ENCODE data around the gene MOGAT3.

DNA sequence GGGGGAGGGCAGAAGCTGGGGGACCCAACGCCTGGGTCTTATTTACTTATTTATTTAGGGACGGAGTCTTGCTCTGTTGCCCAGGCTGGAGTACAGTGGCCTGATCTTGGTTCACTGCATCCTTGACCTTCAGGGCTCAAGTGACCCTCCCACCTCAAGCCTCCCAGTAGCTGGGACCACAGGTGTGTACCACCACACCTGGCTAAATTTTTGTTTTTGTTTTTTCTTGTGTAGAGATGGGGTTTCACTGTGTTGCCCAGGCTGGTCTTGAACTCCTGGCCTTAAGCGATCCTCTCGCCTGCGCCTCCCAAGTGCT is 1.7 kb upstream of the MOGAT3 start:
- TF ChIP-seq, protein P1, sequence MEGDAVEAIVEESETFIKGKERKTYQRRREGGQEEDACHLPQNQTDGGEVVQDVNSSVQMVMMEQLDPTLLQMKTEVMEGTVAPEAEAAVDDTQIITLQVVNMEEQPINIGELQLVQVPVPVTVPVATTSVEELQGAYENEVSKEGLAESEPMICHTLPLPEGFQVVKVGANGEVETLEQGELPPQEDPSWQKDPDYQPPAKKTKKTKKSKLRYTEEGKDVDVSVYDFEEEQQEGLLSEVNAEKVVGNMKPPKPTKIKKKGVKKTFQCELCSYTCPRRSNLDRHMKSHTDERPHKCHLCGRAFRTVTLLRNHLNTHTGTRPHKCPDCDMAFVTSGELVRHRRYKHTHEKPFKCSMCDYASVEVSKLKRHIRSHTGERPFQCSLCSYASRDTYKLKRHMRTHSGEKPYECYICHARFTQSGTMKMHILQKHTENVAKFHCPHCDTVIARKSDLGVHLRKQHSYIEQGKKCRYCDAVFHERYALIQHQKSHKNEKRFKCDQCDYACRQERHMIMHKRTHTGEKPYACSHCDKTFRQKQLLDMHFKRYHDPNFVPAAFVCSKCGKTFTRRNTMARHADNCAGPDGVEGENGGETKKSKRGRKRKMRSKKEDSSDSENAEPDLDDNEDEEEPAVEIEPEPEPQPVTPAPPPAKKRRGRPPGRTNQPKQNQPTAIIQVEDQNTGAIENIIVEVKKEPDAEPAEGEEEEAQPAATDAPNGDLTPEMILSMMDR (IDR thresholded peaks at IDR 0.05) = no peak
- no peak for TF ChIP-seq POLR2A (IDR thresholded peaks at IDR 0.05)
